Breast epithelium (tissue), 4 donors: ENCODE results near the gene TAAR6. TPM values are rescaled to one million over a fixed set of nuclear protein-coding genes. Genes with fewer than 3 reads are reported as not detected.

ENCODE experiments used
- DNase-seq, 2 donors: peaks; one replicate each; pipeline ENCODE4 v3.0.0-alpha.2; 2019; ENCODE audit warnings: low spot score in 2 of 2
- H3K27ac ChIP-seq, 2 donors: fragments of 200-600 bp; sonication (generic) in 1 of 2; one replicate each; pipeline ENCODE4 v1.5.1; 2016 to 2019; ENCODE audit warnings: mild to moderate bottlenecking in 1 of 2
- H3K27me3 ChIP-seq, 2 donors: fragments of 200-600 bp; sonication (generic) in 1 of 2; one replicate each; pipeline versions ENCODE4 v1.5.1 to v1.6.0; 2017 to 2019; ENCODE audit warnings: control low read depth in 1 of 2, mild to moderate bottlenecking in 1 of 2
- H3K36me3 ChIP-seq: fragments of 200-600 bp; one replicate; pipeline ENCODE4 v1.5.1; 2019
- H3K4me1 ChIP-seq, 2 donors: fragments of 200-600 bp; sonication (generic); one replicate each; pipeline ENCODE4 v1.5.1; 2016 to 2019; ENCODE audit warnings: control low read depth in 1 of 2
- H3K4me3 ChIP-seq, 3 donors: fragments of 200-600 bp; sonication (generic); 1 replicate in 2 of 3; 2 replicates in 1 of 3; pipeline ENCODE4 v1.5.1; 2016 to 2019; ENCODE audit warnings: mild to moderate bottlenecking in 3 of 3, moderate library complexity in 2 of 3
- H3K9me3 ChIP-seq, 2 donors: fragments of 200-600 bp; sonication (generic) in 1 of 2; one replicate each; pipeline ENCODE4 v1.5.1; 2016 to 2019; ENCODE audit warnings: control low read depth in 1 of 2
- CTCF ChIP-seq, 3 donors: fragments of 450-650 bp; IDR thresholded peaks; one replicate each; pipeline ENCODE4 v1.5.1; 2016 to 2017; ENCODE audit warnings: antibody characterized with exemption in 3 of 3, mild to moderate bottlenecking in 3 of 3, moderate library complexity in 3 of 3
- POLR2A ChIP-seq: fragments of 450-650 bp; IDR thresholded peaks from one replicate; pipeline ENCODE4 v1.6.1; 2016; ENCODE audit warnings: antibody characterized with exemption, mild to moderate bottlenecking, moderate library complexity
- POLR2AphosphoS5 ChIP-seq, 3 donors: sonication (generic); formaldehyde crosslinking; IDR thresholded peaks; one replicate each; pipeline ENCODE4 v1.6.1; 2017; ENCODE audit warnings: antibody characterized with exemption in 3 of 3
- intact Hi-C: fragments of 100-400 bp; cut with DNase I; formaldehyde crosslinking; loops from one replicate; pipeline ENCODE4 v1.15.1; 2023; ENCODE audit warnings: low total_unique reads
- total RNA-seq, 3 donors: library from RNA; depleted of rRNA; stranded (reverse); fragments of >200 nt; gene quantifications; one replicate each; pipeline ENCODE4 v1.1.0, GENCODE V29; 2016

The TAAR6 gene
- total RNA-seq, 3 donors from 2014 or later = not detected

GRCh38 chr6:132567566-132567965 is 2.6 kb upstream of the TAAR6 start:
- no peaks in the 10 kb centered on the region for H3K36me3 ChIP-seq
- H3K4me3 ChIP-seq = no peak overlapping the region
- intact Hi-C loops = no loop called here
- TF ChIP-seq CTCF (IDR thresholded peaks at IDR 0.05) (no peak), POLR2AphosphoS5 (IDR thresholded peaks at IDR 0.05) (no peak), POLR2A (no peak)
- no peaks in the 10 kb centered on the region for H3K9me3 ChIP-seq
- H3K4me1 ChIP-seq = no peaks in the 10 kb centered on the region
- no peak overlapping the region for H3K27ac ChIP-seq
- no peaks in the 10 kb centered on the region for H3K27me3 ChIP-seq
- no peak for DNase-seq

GRCh38 chr6:132568611-132569010 is 1.5 kb upstream of the TAAR6 start:
- H3K4me3 ChIP-seq = no peak overlapping the region
- no peaks in the 10 kb centered on the region for H3K36me3 ChIP-seq
- no peak for TF ChIP-seq POLR2AphosphoS5 (IDR thresholded peaks at IDR 0.05)
- TF ChIP-seq POLR2A = no peak
- TF ChIP-seq CTCF (IDR thresholded peaks at IDR 0.05) = no peak
- H3K27ac ChIP-seq = no peak overlapping the region
- H3K4me1 ChIP-seq = no peaks in the 10 kb centered on the region
- no peak for DNase-seq
- intact Hi-C loops = no loop called here
- no peaks in the 10 kb centered on the region for H3K9me3 ChIP-seq
- no peaks in the 10 kb centered on the region for H3K27me3 ChIP-seq

GRCh38 chr6:132569170-132569569 is 952 bp upstream of the TAAR6 start:
- no peak for DNase-seq

GRCh38 chr6:132571774-132572173 is 1.7 kb downstream of the TAAR6 start:
- H3K36me3 ChIP-seq = no peaks in the 10 kb centered on the region
- no peaks in the 10 kb centered on the region for H3K9me3 ChIP-seq
- intact Hi-C loops = no loop called here
- no peaks in the 10 kb centered on the region for H3K27me3 ChIP-seq
- no peak overlapping the region for H3K27ac ChIP-seq
- no peaks in the 10 kb centered on the region for H3K4me1 ChIP-seq
- TF ChIP-seq CTCF (IDR thresholded peaks at IDR 0.05) = no peak
- TF ChIP-seq POLR2A = no peak
- TF ChIP-seq POLR2AphosphoS5 (IDR thresholded peaks at IDR 0.05) = no peak
- no peak for DNase-seq
- no peak overlapping the region for H3K4me3 ChIP-seq

More at GRCh38 chr6:132569170-132569569, 952 bp upstream of the TAAR6 start:
- Histone ChIP-seq H3K27ac (no peak overlapping the region), H3K9me3 (no peaks in the 10 kb centered on the region), H3K4me1 (no peaks in the 10 kb centered on the region), H3K27me3 (no peaks in the 10 kb centered on the region), H3K36me3 (no peaks in the 10 kb centered on the region), H3K4me3 (no peak overlapping the region)
- TF ChIP-seq POLR2A = no peak
- TF ChIP-seq POLR2AphosphoS5 (IDR thresholded peaks at IDR 0.05) = no peak
- TF ChIP-seq CTCF (IDR thresholded peaks at IDR 0.05) = no peak
- intact Hi-C loops = no loop called here

GRCh38 chr6:132584698-132585097 is 14.6 kb downstream of the TAAR6 start:
- H3K36me3 ChIP-seq = no peaks in the 10 kb centered on the region
- H3K4me3 ChIP-seq = no peak overlapping the region
- H3K27ac ChIP-seq = no peak overlapping the region
- no peak for DNase-seq
- no peaks in the 10 kb centered on the region for H3K9me3 ChIP-seq
- TF ChIP-seq POLR2A (no peak), CTCF (IDR thresholded peaks at IDR 0.05) (no peak), POLR2AphosphoS5 (IDR thresholded peaks at IDR 0.05) (no peak)
- no peaks in the 10 kb centered on the region for H3K4me1 ChIP-seq
- H3K27me3 ChIP-seq = no peaks in the 10 kb centered on the region
- intact Hi-C loops = no loop called here
